Liver (tissue), 9 donors: ENCODE data around the gene GPC3. TPM values are rescaled to one million over a fixed set of nuclear protein-coding genes. Genes with fewer than 3 reads are reported as not detected.

ENCODE experiments used
- DNase-seq: peaks from one replicate; pipeline ENCODE4 v3.0.0-alpha.2; 2017; ENCODE audit warnings: low spot score
- H3K27ac ChIP-seq, 2 donors: one replicate each; pipeline ENCODE4 v1.7.0; 2013; ENCODE audit warnings: inconsistent platforms in 2 of 2, low read length in 2 of 2, control low read depth in 1 of 2, low read depth in 1 of 2, mild to moderate bottlenecking in 1 of 2
- H3K27me3 ChIP-seq, 4 donors: one replicate each; pipeline versions ENCODE4 v1.6.1 to v1.7.0; 2013; ENCODE audit warnings: low read length in 3 of 4, inconsistent platforms in 1 of 4, mild to moderate bottlenecking in 1 of 4, moderate library complexity in 1 of 4; ENCODE audit not compliant: control insufficient read depth in 4 of 4, insufficient read depth in 4 of 4
- H3K36me3 ChIP-seq, 4 donors: one replicate each; pipeline versions ENCODE4 v1.6.1 to v1.7.0; 2013; ENCODE audit warnings: low read length in 3 of 4, mild to moderate bottlenecking in 3 of 4, low read depth in 1 of 4, moderate library complexity in 1 of 4; ENCODE audit not compliant: control insufficient read depth in 4 of 4, insufficient read depth in 3 of 4
- H3K4me1 ChIP-seq, 4 donors: one replicate each; pipeline versions ENCODE4 v1.6.1 to v1.7.0; 2013; ENCODE audit warnings: low read length in 3 of 4, mild to moderate bottlenecking in 3 of 4, moderate library complexity in 1 of 4; ENCODE audit not compliant: control insufficient read depth in 4 of 4, insufficient read depth in 4 of 4
- H3K4me3 ChIP-seq, 3 donors: one replicate each; pipeline versions ENCODE4 v1.6.1 to v1.7.0; 2013; ENCODE audit warnings: low read length in 3 of 3, control low read depth in 1 of 3, low read depth in 1 of 3, mild to moderate bottlenecking in 1 of 3
- H3K9ac ChIP-seq, 2 donors: one replicate each; pipeline ENCODE4 v1.7.0; 2013; ENCODE audit warnings: low read length in 2 of 2, mild to moderate bottlenecking in 2 of 2, moderate library complexity in 2 of 2, control low read depth in 1 of 2, low read depth in 1 of 2
- H3K9me3 ChIP-seq, 4 donors: one replicate each; pipeline versions ENCODE4 v1.6.1 to v1.7.0; 2013; ENCODE audit warnings: low read length in 3 of 4; ENCODE audit not compliant: control insufficient read depth in 4 of 4
- EGR1 ChIP-seq, 2 donors: IDR thresholded peaks; 2 replicates each; pipeline ENCODE4 v1.6.1; 2016 to 2018; ENCODE audit warnings: antibody characterized with exemption in 2 of 2, low read depth in 2 of 2
- FOXA1 ChIP-seq: IDR thresholded peaks from 2 replicates; pipeline ENCODE4 v1.6.1; 2016; ENCODE audit warnings: antibody characterized with exemption
- FOXA2 ChIP-seq: IDR thresholded peaks from 2 replicates; pipeline ENCODE4 v1.6.1; 2016; ENCODE audit warnings: antibody characterized with exemption
- GABPA ChIP-seq, 2 donors: IDR thresholded peaks in 1 of 2; conservative IDR thresholded peaks in 1 of 2; 2 replicates each; pipeline ENCODE4 v1.6.1; 2016; ENCODE audit warnings: antibody characterized with exemption in 2 of 2, mild to moderate bottlenecking in 1 of 2, moderate library complexity in 1 of 2
- HNF4A ChIP-seq, 2 donors: conservative IDR thresholded peaks; 2 replicates each; pipeline ENCODE4 v1.6.1; 2016; ENCODE audit warnings: antibody characterized with exemption in 2 of 2, mild to moderate bottlenecking in 2 of 2
- HNF4G ChIP-seq: IDR thresholded peaks from 2 replicates; pipeline ENCODE4 v1.6.1; 2016; ENCODE audit warnings: antibody characterized with exemption
- JUND ChIP-seq, 2 donors: IDR thresholded peaks; 2 replicates each; pipeline ENCODE4 v1.6.1; 2016; ENCODE audit warnings: antibody characterized with exemption in 2 of 2
- NR2F2 ChIP-seq: IDR thresholded peaks from 2 replicates; pipeline ENCODE4 v1.6.1; 2016; ENCODE audit warnings: antibody characterized with exemption
- RAD21 ChIP-seq, 2 donors: IDR thresholded peaks; 2 replicates each; pipeline ENCODE4 v1.6.1; 2016; ENCODE audit warnings: antibody characterized with exemption in 2 of 2, mild to moderate bottlenecking in 2 of 2
- RXRA ChIP-seq, 2 donors: IDR thresholded peaks; 2 replicates each; pipeline ENCODE4 v1.6.1; 2017 to 2018; ENCODE audit warnings: antibody characterized with exemption in 2 of 2, mild to moderate bottlenecking in 1 of 2
- SP1 ChIP-seq: IDR thresholded peaks from 2 replicates; pipeline ENCODE4 v1.6.1; 2018; ENCODE audit warnings: antibody characterized with exemption, mild to moderate bottlenecking
- TAF1 ChIP-seq: conservative IDR thresholded peaks from 2 replicates; pipeline ENCODE4 v1.6.1; 2016; ENCODE audit warnings: antibody characterized with exemption, mild to moderate bottlenecking
- YY1 ChIP-seq: IDR thresholded peaks from 2 replicates; pipeline ENCODE4 v1.6.1; 2016; ENCODE audit warnings: antibody characterized with exemption, mild to moderate bottlenecking
- WGBS: extraction: QIAGEN DNeasy Blood & Tissue Kit; methylation state at CpG from one replicate; pipeline ENCODE4 v1.1.7; 2013; 5-methylcytosine and 5-hydroxymethylcytosine counted together
- polyA plus RNA-seq, 2 donors: library from polyadenylated mRNA; stranded (reverse) in 1 of 2; unstranded in 1 of 2; fragments of 200-250 nt in 1 of 2; fragments of >200 nt in 1 of 2; fragmentation: Nextera tagmentation in 1 of 2; extraction: Ambion mirVana in 1 of 2; gene quantifications; one replicate each; pipeline versions ENCODE4 v1.2.1 to v1.2.3, GENCODE V29; 2013 to 2015
- total RNA-seq, 2 donors: library from RNA; depleted of rRNA; stranded (reverse); fragments of >200 nt; gene quantifications; one replicate each; pipeline ENCODE4 v1.2.3, GENCODE V29; 2014
- TF ChIP-seq, protein P1 (sequence below): fragments of 150-350 bp; IDR thresholded peaks from 2 replicates; pipeline ENCODE4 v1.5.1; 2017; ENCODE audit warnings: improper control_type of control experiment, low read depth, low read length; ENCODE audit not compliant: missing input control
- TF ChIP-seq, protein P2 (sequence below): IDR thresholded peaks from 2 replicates; pipeline ENCODE4 v1.6.1; 2016; ENCODE audit warnings: antibody characterized with exemption
- TF ChIP-seq, protein P3 (sequence below): IDR thresholded peaks from 2 replicates; pipeline ENCODE4 v1.6.1; 2016; ENCODE audit warnings: antibody characterized with exemption
- TF ChIP-seq, protein P4 (sequence below): IDR thresholded peaks from 2 replicates; pipeline ENCODE4 v1.6.1; 2016; ENCODE audit warnings: antibody characterized with exemption
- TF ChIP-seq, protein P5 (sequence below): IDR thresholded peaks from 2 replicates; pipeline ENCODE4 v1.6.1; 2016; ENCODE audit warnings: antibody characterized with exemption, mild to moderate bottlenecking
- donor health status: healthy.
- donor health status: healthy.
- donor health status: healthy.
- donor health status: healthy.
- donor health status: healthy.

The GPC3 gene
- total and polyA plus RNA-seq, 4 donors = 0.40 to 1,133 (median 1.5) TPM

DNA sequence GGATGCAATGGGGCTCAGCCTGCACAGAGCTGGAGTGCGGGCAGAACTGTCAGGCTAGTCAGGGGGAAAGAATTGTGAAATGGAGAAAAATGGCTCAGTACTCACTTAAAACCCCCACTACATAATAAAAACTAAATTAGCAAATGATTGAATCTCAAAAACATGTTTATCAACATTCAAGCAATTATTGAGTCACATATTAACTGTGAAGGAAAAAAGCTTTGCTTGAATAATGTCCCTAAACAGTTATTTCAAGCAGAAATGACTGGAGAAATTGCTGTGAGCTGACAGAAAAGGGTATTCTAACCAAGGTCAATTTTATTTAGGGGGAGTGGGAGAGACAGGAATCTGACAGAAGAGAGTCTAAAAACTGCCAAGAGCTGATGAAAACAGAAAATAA is 37.4 kb downstream of the GPC3 start:
- no peaks in the 10 kb centered on the region for H3K4me1 ChIP-seq
- H3K4me3 ChIP-seq = no peak overlapping the region
- H3K27ac ChIP-seq = no peak overlapping the region
- no peak overlapping the region for H3K9ac ChIP-seq
- peaks cover 0 to 2% (median 0%) of the 10 kb centered on the region in 4 donors for H3K27me3 ChIP-seq
- H3K9me3 ChIP-seq = no peaks in the 10 kb centered on the region
- no peak for DNase-seq
- WGBS = 100% methylated on average over 1 of the region's 1 CpG
- no peak for TF ChIP-seq YY1
- no peak for TF ChIP-seq NR2F2
- no peak for TF ChIP-seq HNF4G
- TF ChIP-seq, protein P1, sequence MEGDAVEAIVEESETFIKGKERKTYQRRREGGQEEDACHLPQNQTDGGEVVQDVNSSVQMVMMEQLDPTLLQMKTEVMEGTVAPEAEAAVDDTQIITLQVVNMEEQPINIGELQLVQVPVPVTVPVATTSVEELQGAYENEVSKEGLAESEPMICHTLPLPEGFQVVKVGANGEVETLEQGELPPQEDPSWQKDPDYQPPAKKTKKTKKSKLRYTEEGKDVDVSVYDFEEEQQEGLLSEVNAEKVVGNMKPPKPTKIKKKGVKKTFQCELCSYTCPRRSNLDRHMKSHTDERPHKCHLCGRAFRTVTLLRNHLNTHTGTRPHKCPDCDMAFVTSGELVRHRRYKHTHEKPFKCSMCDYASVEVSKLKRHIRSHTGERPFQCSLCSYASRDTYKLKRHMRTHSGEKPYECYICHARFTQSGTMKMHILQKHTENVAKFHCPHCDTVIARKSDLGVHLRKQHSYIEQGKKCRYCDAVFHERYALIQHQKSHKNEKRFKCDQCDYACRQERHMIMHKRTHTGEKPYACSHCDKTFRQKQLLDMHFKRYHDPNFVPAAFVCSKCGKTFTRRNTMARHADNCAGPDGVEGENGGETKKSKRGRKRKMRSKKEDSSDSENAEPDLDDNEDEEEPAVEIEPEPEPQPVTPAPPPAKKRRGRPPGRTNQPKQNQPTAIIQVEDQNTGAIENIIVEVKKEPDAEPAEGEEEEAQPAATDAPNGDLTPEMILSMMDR = no peak
- TF ChIP-seq FOXA1 = no peak
- no peak for TF ChIP-seq JUND (IDR thresholded peaks at IDR 0.05)
- TF ChIP-seq RAD21 (IDR thresholded peaks at IDR 0.05) = no peak
- no peak for TF ChIP-seq HNF4A (conservative IDR thresholded peaks at IDR 0.05)
- TF ChIP-seq TAF1 = no peak
- no peak for TF ChIP-seq RXRA (IDR thresholded peaks at IDR 0.05)
- TF ChIP-seq, protein P2, sequence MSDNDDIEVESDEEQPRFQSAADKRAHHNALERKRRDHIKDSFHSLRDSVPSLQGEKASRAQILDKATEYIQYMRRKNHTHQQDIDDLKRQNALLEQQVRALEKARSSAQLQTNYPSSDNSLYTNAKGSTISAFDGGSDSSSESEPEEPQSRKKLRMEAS = no peak
- no peak for TF ChIP-seq SP1
- TF ChIP-seq, protein P3, sequence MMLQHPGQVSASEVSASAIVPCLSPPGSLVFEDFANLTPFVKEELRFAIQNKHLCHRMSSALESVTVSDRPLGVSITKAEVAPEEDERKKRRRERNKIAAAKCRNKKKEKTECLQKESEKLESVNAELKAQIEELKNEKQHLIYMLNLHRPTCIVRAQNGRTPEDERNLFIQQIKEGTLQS = no peak
- TF ChIP-seq, protein P4, sequence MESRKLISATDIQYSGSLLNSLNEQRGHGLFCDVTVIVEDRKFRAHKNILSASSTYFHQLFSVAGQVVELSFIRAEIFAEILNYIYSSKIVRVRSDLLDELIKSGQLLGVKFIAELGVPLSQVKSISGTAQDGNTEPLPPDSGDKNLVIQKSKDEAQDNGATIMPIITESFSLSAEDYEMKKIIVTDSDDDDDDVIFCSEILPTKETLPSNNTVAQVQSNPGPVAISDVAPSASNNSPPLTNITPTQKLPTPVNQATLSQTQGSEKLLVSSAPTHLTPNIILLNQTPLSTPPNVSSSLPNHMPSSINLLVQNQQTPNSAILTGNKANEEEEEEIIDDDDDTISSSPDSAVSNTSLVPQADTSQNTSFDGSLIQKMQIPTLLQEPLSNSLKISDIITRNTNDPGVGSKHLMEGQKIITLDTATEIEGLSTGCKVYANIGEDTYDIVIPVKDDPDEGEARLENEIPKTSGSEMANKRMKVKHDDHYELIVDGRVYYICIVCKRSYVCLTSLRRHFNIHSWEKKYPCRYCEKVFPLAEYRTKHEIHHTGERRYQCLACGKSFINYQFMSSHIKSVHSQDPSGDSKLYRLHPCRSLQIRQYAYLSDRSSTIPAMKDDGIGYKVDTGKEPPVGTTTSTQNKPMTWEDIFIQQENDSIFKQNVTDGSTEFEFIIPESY = no peak
- TF ChIP-seq FOXA2 = no peak
- TF ChIP-seq EGR1 (IDR thresholded peaks at IDR 0.05; ENCODE audit: low read depth in 2 of 2) = no peak
- TF ChIP-seq, protein P5, sequence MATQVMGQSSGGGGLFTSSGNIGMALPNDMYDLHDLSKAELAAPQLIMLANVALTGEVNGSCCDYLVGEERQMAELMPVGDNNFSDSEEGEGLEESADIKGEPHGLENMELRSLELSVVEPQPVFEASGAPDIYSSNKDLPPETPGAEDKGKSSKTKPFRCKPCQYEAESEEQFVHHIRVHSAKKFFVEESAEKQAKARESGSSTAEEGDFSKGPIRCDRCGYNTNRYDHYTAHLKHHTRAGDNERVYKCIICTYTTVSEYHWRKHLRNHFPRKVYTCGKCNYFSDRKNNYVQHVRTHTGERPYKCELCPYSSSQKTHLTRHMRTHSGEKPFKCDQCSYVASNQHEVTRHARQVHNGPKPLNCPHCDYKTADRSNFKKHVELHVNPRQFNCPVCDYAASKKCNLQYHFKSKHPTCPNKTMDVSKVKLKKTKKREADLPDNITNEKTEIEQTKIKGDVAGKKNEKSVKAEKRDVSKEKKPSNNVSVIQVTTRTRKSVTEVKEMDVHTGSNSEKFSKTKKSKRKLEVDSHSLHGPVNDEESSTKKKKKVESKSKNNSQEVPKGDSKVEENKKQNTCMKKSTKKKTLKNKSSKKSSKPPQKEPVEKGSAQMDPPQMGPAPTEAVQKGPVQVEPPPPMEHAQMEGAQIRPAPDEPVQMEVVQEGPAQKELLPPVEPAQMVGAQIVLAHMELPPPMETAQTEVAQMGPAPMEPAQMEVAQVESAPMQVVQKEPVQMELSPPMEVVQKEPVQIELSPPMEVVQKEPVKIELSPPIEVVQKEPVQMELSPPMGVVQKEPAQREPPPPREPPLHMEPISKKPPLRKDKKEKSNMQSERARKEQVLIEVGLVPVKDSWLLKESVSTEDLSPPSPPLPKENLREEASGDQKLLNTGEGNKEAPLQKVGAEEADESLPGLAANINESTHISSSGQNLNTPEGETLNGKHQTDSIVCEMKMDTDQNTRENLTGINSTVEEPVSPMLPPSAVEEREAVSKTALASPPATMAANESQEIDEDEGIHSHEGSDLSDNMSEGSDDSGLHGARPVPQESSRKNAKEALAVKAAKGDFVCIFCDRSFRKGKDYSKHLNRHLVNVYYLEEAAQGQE = no peak
- TF ChIP-seq GABPA (IDR thresholded peaks at IDR 0.05 in 1 of 2, conservative IDR thresholded peaks at IDR 0.05 in 1 of 2) = no peak
- H3K36me3 ChIP-seq = no peaks in the 10 kb centered on the region
